DND-41 (cell line): ENCODE data around the gene GET4.

ENCODE experiments used
- CTCF ChIP-seq: IDR thresholded peaks from 2 replicates; pipeline ENCODE4 v1.5.1; 2012; ENCODE audit warnings: borderline replicate concordance, low read length, moderate library complexity, mild to moderate bottlenecking; ENCODE audit not compliant: poor library complexity, severe bottlenecking; ENCODE audit errors: extremely low read depth
- EZH2 ChIP-seq: IDR thresholded peaks from 3 replicates; pipeline ENCODE4 v1.6.1; 2012; ENCODE audit warnings: borderline replicate concordance, low read depth, mild to moderate bottlenecking, moderate library complexity, low read length, inconsistent platforms; ENCODE audit not compliant: severe bottlenecking

GRCh38 chr7:936386-937054 is 60.2 kb downstream of the GET4 start:
- no peak for TF ChIP-seq CTCF
- TF ChIP-seq EZH2, result no peak
